Left lung (tissue), 10 donors: ENCODE results near the gene CCDC57. TPM values are rescaled to one million over a fixed set of nuclear protein-coding genes. Genes with fewer than 3 reads are reported as not detected.

Experiments used
- ATAC-seq: fragments of 200-7000 bp; cut with Tn5 transposase; one replicate; pipeline ENCODE4 v1.9.1; 2020; ENCODE audit warnings: moderate library complexity
- DNase-seq, 4 donors: peaks; one replicate each; pipeline ENCODE4 v3.0.0-alpha.2; 2013 to 2020
- H3K27ac ChIP-seq, 2 donors: fragments of 200-600 bp; sonication (generic) in 1 of 2; one replicate each; pipeline versions ENCODE4 v1.5.0 to v1.8.0; 2020 to 2021
- H3K27me3 ChIP-seq, 2 donors: fragments of 200-600 bp; sonication (generic) in 1 of 2; one replicate each; pipeline versions ENCODE4 v1.5.0 to v1.8.0; 2020 to 2021
- H3K36me3 ChIP-seq, 2 donors: fragments of 200-600 bp; sonication (generic) in 1 of 2; one replicate each; pipeline versions ENCODE4 v1.5.0 to v1.8.0; 2020 to 2021
- H3K4me1 ChIP-seq, 2 donors: fragments of 200-600 bp; one replicate each; pipeline ENCODE4 v1.8.0; 2021
- H3K4me3 ChIP-seq, 2 donors: fragments of 200-600 bp; sonication (generic) in 1 of 2; one replicate each; pipeline versions ENCODE4 v1.5.0 to v1.8.0; 2020 to 2021; ENCODE audit warnings: mild to moderate bottlenecking in 1 of 2
- H3K9me3 ChIP-seq, 2 donors: fragments of 200-600 bp; sonication (generic) in 1 of 2; one replicate each; pipeline versions ENCODE4 v1.5.0 to v1.8.0; 2020 to 2021
- intact Hi-C, 2 donors: fragments of 100-400 bp; cut with DNase I; formaldehyde crosslinking; loops; one replicate each; pipeline versions ENCODE4 v1.11.2 to v1.14.2; 2022
- polyA plus RNA-seq, 6 donors: library from polyadenylated mRNA; unstranded; fragments of 120-200 nt; gene quantifications; one replicate each; pipeline ENCODE4 v1.2.1, GENCODE V29; 2013; ENCODE audit not compliant: insufficient read length in 6 of 6
- total RNA-seq, 2 donors: library from RNA; stranded (reverse); fragmentation: NEBNext Ultra II Directional; extraction: Animal tissue kit (Norgen Biotek cat#: 25700); gene quantifications; one replicate each; pipeline ENCODE4 v1.2.1, GENCODE V29; 2021
- TF ChIP-seq, protein P1 (sequence below), 2 donors: fragments of 200-600 bp; sonication (generic) in 1 of 2; IDR thresholded peaks; one replicate each; pipeline versions ENCODE4 v1.5.0 to v1.8.0; 2021; ENCODE audit warnings: antibody characterized with exemption in 2 of 2
- donor health status: DM: no; HTN: yes; CAD: no.
- donor health status: DM: no; HTN: no; CAD: no.

Gene CCDC57
- total and polyA plus RNA-seq, 8 donors: 41.7 to 73.4 (median 59.8) TPM

DNA sequence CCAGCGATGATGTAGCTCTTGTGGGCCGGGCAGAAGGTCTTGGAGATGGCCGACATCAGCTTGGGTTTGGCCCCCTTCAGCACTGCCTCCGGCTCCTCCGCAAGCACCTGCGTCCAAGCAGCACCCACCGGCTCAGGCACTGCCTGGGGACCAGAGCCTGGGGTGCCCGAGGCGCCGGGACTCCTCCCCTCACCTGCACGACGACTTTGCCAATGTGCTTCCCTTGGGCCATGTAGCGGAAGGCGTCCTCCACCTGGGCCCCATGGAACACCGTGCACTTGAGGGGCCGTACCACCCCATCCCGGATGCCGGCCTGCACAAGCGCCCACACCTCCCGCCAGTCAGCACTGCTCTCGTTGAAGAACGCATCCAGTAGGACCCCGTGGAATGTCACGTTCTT lies 129.6 kb downstream of the CCDC57 start:
- intact Hi-C loops: no loop called here
- Histone ChIP-seq H3K4me1 (no peaks in the 10 kb centered on the region), H3K4me3 (no peak overlapping the region), H3K9me3 (no peaks in the 10 kb centered on the region), H3K36me3 (peaks cover 0 to 100% of the 10 kb centered on the region in 2 donors), H3K27me3 (no peaks in the 10 kb centered on the region), H3K27ac (no peak overlapping the region)
- DNase-seq: no peak
- TF ChIP-seq, protein P1, sequence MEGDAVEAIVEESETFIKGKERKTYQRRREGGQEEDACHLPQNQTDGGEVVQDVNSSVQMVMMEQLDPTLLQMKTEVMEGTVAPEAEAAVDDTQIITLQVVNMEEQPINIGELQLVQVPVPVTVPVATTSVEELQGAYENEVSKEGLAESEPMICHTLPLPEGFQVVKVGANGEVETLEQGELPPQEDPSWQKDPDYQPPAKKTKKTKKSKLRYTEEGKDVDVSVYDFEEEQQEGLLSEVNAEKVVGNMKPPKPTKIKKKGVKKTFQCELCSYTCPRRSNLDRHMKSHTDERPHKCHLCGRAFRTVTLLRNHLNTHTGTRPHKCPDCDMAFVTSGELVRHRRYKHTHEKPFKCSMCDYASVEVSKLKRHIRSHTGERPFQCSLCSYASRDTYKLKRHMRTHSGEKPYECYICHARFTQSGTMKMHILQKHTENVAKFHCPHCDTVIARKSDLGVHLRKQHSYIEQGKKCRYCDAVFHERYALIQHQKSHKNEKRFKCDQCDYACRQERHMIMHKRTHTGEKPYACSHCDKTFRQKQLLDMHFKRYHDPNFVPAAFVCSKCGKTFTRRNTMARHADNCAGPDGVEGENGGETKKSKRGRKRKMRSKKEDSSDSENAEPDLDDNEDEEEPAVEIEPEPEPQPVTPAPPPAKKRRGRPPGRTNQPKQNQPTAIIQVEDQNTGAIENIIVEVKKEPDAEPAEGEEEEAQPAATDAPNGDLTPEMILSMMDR (IDR thresholded peaks at IDR 0.05): no peak
- no peak for ATAC-seq

DNA sequence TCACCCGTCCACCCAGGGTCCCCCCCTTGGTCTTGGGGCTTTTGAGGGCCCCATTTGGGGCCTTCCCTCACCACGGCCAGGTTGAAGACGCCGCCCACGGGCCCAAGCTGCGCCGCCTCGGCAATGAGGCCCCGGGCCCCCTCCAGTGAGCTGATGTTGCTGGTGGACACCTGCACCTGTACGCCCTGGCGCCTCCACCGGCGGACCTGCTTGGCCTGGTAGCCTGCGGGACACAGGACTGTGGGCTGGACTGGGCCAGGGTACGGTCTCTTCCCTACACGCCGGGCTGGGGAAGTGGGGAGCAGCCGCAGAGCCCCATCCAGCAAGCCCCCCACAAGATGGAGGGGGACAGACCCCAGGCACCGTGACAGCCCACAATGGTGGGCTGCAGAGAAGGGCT lies 130.2 kb downstream of the CCDC57 start:
- Histone ChIP-seq H3K9me3 (no peaks in the 10 kb centered on the region), H3K36me3 (peaks cover 0 to 100% of the 10 kb centered on the region in 2 donors), H3K4me3 (no peak overlapping the region), H3K27me3 (no peaks in the 10 kb centered on the region), H3K27ac (no peak overlapping the region), H3K4me1 (no peaks in the 10 kb centered on the region)
- intact Hi-C loops: no loop called here
- no peak for DNase-seq
- TF ChIP-seq, protein P1 (IDR thresholded peaks at IDR 0.05): no peak
- ATAC-seq: no peak

DNA sequence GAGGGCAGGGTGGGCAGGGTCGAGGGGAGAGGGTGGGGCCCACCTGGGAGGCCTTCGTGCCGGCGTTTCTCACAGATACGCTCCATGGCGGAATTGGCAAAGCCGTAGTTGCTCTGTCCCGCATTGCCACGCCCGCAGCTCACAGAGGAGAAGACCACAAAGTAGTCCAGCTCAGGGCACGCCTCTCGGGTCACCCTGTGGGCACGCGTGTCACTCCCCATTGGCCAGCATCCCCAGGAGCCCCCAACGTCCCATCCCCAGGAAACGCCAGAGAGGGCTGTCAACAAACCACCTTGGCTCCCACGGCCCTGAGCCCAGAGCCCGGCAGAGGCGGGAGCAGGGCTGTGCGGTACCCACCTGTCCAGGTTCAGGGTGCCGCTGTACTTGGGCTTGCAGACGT lies 130.7 kb downstream of the CCDC57 start:
- no peak for ATAC-seq
- H3K36me3 ChIP-seq: peaks cover 0 to 99% of the 10 kb centered on the region in 2 donors
- no peaks in the 10 kb centered on the region for H3K27me3 ChIP-seq
- H3K27ac ChIP-seq: no peak overlapping the region
- no peaks in the 10 kb centered on the region for H3K9me3 ChIP-seq
- intact Hi-C loops: no loop called here
- TF ChIP-seq, protein P1 (IDR thresholded peaks at IDR 0.05): no peak
- H3K4me3 ChIP-seq: no peak overlapping the region
- H3K4me1 ChIP-seq: no peaks in the 10 kb centered on the region
- no peak for DNase-seq

DNA sequence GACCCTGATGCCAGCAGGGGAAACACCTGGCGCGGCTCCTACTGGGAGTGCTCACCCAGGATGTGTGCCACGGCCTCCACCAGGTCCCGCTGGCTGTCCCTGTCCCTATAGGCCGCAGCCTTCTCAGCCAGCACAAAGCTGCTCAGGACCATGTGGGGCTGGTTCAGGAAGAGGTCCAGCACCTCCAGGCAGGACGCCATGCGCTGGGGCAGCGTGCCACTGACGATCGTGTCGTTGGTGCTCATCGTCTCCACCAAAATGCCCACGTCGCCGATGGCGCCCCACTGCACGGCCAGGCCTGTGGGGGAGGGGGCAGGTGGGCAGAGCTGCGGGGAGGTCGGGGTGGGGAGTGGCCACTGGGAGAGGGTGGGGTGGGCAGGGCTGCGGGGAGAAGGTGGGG lies 131.1 kb downstream of the CCDC57 start:
- Histone ChIP-seq H3K9me3 (no peaks in the 10 kb centered on the region), H3K4me3 (no peak overlapping the region), H3K27ac (no peak overlapping the region), H3K36me3 (peaks cover 0 to 96% of the 10 kb centered on the region in 2 donors), H3K27me3 (no peaks in the 10 kb centered on the region), H3K4me1 (no peaks in the 10 kb centered on the region)
- ATAC-seq: no peak
- DNase-seq: no peak
- intact Hi-C loops: no loop called here
- TF ChIP-seq, protein P1 (IDR thresholded peaks at IDR 0.05): no peak

DNA sequence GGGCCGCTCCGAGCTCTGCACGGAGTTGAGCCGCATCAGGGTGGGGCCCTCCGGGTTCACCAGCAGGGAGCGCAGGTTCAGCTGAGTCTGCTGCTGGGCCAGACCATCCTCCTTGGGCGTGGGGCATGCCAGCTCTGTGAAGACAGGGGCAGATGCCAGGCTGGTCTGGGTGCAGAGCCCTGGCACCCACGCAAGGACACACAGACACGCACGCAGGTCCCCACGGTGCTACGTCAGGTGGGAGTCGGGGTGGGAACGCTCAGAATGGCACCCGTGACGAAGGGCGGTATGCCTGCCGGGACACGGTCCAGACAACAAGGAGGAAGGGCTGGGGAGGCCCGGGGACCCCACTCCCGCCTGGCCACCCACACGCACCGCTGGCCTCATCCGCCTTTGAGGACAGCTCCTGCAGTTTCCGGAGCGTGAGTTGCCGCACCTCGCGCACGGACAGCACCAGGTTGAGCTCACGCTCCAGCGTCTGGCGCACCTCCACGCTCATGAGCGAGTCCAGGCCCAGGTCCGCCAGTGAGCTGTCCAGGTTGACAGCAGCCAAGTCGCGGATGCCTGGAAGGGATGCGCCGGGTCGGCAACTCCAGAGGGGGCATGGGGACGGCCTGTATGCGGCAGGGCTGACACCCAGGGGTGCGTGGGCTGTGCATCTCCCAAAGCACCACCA lies 131.7 kb downstream of the CCDC57 start:
- no peak overlapping the region for H3K4me3 ChIP-seq
- ATAC-seq (no peak), DNase-seq (no peak)
- H3K9me3 ChIP-seq: no peaks in the 10 kb centered on the region
- H3K36me3 ChIP-seq: peaks cover 0 to 89% of the 10 kb centered on the region in 2 donors
- intact Hi-C loops: no loop called here
- TF ChIP-seq, protein P1 (IDR thresholded peaks at IDR 0.05): no peak
- no peaks in the 10 kb centered on the region for H3K4me1 ChIP-seq
- H3K27me3 ChIP-seq: no peaks in the 10 kb centered on the region
- no peak overlapping the region for H3K27ac ChIP-seq
